Endothelial cell of umbilical vein (primary cell): ENCODE data around the gene CDK5. TPM values are rescaled to one million over a fixed set of nuclear protein-coding genes. Genes with fewer than 3 reads are reported as not detected.

Experiments
- BruUV-seq: library from RNA; stranded (reverse); fragments of 400-500 nt; replicated peaks from 2 replicates; lab custom pipeline; 2021; lab: Mats Ljungman, UMichigan
- CTCF ChIA-PET: fragments of 300-600, 350-600 bp; sonication (Branson Sonifier 250); formaldehyde crosslinking; loops from one replicate; lab custom pipeline; 2021; ENCODE audit warnings: antibody characterized with exemption, inconsistent platforms; lab: Charles Lee
- POLR2A ChIA-PET: fragments of 300-600, 350-600 bp; sonication (Branson Sonifier 250); formaldehyde crosslinking; loops from one replicate; lab custom pipeline; 2021; ENCODE audit warnings: antibody characterized with exemption, inconsistent platforms; lab: Charles Lee
- DNase-seq: peaks from one replicate; pipeline ENCODE4 v3.0.0-alpha.2; 2011; ENCODE audit warnings: low read depth, low spot score
- FAIRE-seq: peaks from 2 replicates; lab custom pipeline; 2011; peaks lifted over from hg19 to GRCh38; lab: Jason Lieb, UNC
- H2AFZ ChIP-seq: 2 replicates; pipeline ENCODE4 v1.6.0; 2012; ENCODE audit warnings: low read depth, low read length, control low read depth, inconsistent platforms
- H3K27ac ChIP-seq: 2 replicates; pipeline ENCODE4 v1.5.1; 2011; ENCODE audit warnings: low read depth, mild to moderate bottlenecking, control low read depth, low read length, moderate library complexity; ENCODE audit not compliant: insufficient read depth
- H3K27me3 ChIP-seq, 2 experiments: 2 replicates each; pipeline versions ENCODE4 v1.6.0 to v1.6.1; 2011; ENCODE audit warnings: low read length in 2 of 2, mixed read lengths in 1 of 2; ENCODE audit not compliant: control insufficient read depth in 2 of 2, insufficient read depth in 2 of 2
- H3K36me3 ChIP-seq, 2 experiments: 2 replicates in 1 of 2; 3 replicates in 1 of 2; pipeline ENCODE4 v1.5.1; 2011; ENCODE audit warnings: low read length in 2 of 2, mild to moderate bottlenecking in 1 of 2, moderate library complexity in 1 of 2; ENCODE audit not compliant: control insufficient read depth in 2 of 2, insufficient read depth in 2 of 2; ENCODE audit errors: extremely low read depth in 1 of 2
- H3K4me1 ChIP-seq: 3 replicates; pipeline ENCODE4 v1.5.1; 2011; ENCODE audit warnings: mild to moderate bottlenecking, low read length; ENCODE audit not compliant: control insufficient read depth, insufficient read depth; ENCODE audit errors: extremely low read depth
- H3K4me2 ChIP-seq: 2 replicates; pipeline ENCODE4 v1.6.1; 2011; ENCODE audit warnings: low read length, control low read depth, mixed read lengths; ENCODE audit not compliant: insufficient read depth
- H3K4me3 ChIP-seq, 3 experiments: fragments of 200-600 bp in 1 of 3; sonication (generic), shearing (Covaris generic) in 1 of 3; replicated peaks in 1 of 3; 2 replicates each; pipeline ENCODE4 v1.5.1; 2011 to 2016; ENCODE audit warnings: control low read depth in 3 of 3, low read length in 3 of 3, mild to moderate bottlenecking in 2 of 3, inconsistent platforms in 1 of 3, low read depth in 1 of 3, moderate library complexity in 1 of 3; ENCODE audit not compliant: insufficient read depth in 1 of 3
- H3K79me2 ChIP-seq: 2 replicates; pipeline ENCODE4 v1.6.0; 2012; ENCODE audit warnings: low read length, inconsistent platforms; ENCODE audit not compliant: control insufficient read depth, insufficient read depth
- H3K9ac ChIP-seq: replicated peaks from 2 replicates; pipeline ENCODE3; 2011; ENCODE audit warnings: low read length, control low read depth; ENCODE audit not compliant: insufficient read depth; ENCODE audit errors: extremely low read depth
- H3K9me1 ChIP-seq: replicated peaks from 3 replicates; pipeline ENCODE4 v1.6.0; 2011; ENCODE audit warnings: mild to moderate bottlenecking, low read length; ENCODE audit not compliant: control insufficient read depth, insufficient read depth; ENCODE audit errors: extremely low read depth
- H3K9me3 ChIP-seq: replicated peaks from 2 replicates; pipeline ENCODE4 v1.5.1; 2012; ENCODE audit warnings: low read length, inconsistent platforms; ENCODE audit not compliant: control insufficient read depth, insufficient read depth
- H4K20me1 ChIP-seq: replicated peaks from 2 replicates; pipeline ENCODE3; 2011; ENCODE audit warnings: mild to moderate bottlenecking, low read length; ENCODE audit not compliant: control insufficient read depth, insufficient read depth; ENCODE audit errors: extremely low read depth
- CTCF ChIP-seq, 2 donors: IDR thresholded peaks; 1 replicate in 1 of 2; 2 replicates in 1 of 2; pipeline ENCODE4 v1.5.1; 2011; ENCODE audit warnings: low read length in 2 of 2, mild to moderate bottlenecking in 2 of 2, moderate library complexity in 2 of 2, control low read depth in 1 of 2, inconsistent platforms in 1 of 2, low read depth in 1 of 2; ENCODE audit not compliant: insufficient read depth in 1 of 2; ENCODE audit errors: extremely low read depth in 1 of 2
- EZH2 ChIP-seq: IDR thresholded peaks from 2 replicates; pipeline ENCODE4 v1.6.1; 2012; ENCODE audit warnings: borderline replicate concordance, low read depth, mild to moderate bottlenecking, moderate library complexity, low read length, inconsistent platforms; ENCODE audit not compliant: severe bottlenecking
- GATA2 ChIP-seq: IDR thresholded peaks from 2 replicates; pipeline ENCODE4 v1.7.0; 2011; ENCODE audit warnings: low read depth, mild to moderate bottlenecking, moderate library complexity, mixed read lengths, low read length; ENCODE audit not compliant: insufficient read length, insufficient read depth
- MYC ChIP-seq: IDR thresholded peaks from one replicate; pipeline ENCODE4 v1.6.1; 2011; ENCODE audit warnings: mild to moderate bottlenecking, low read depth, low read length
- POLR2A ChIP-seq: IDR thresholded peaks from 2 replicates; pipeline ENCODE4 v1.6.1; 2012; ENCODE audit warnings: low read depth, mild to moderate bottlenecking, control low read depth, low read length
- POLR2AphosphoS5 ChIP-seq: IDR thresholded peaks from 2 replicates; pipeline ENCODE4 v1.6.1; 2012; ENCODE audit warnings: low read depth, mild to moderate bottlenecking, control low read depth, low read length, moderate library complexity; ENCODE audit not compliant: insufficient read depth
- dilution Hi-C: fragments of 300-500 bp; cut with MboI; formaldehyde crosslinking; loops from one replicate; pipeline ENCODE4 v1.15.0; 2019; ENCODE audit warnings: low sequenced_read_pairs; ENCODE audit not compliant: extremely low pct_ligation_motif_present
- intact Hi-C: fragments of 100-400 bp; cut with micrococcal nuclease; formaldehyde crosslinking; loops from one replicate; pipeline ENCODE4 v1.10.0; 2022
- polyA plus RNA-seq, 4 experiments: library from polyadenylated mRNA; depleted of rRNA in 3 of 4; stranded (reverse) in 3 of 4; unstranded in 1 of 4; fragments of >200 nt; gene quantifications; 2 replicates each; pipeline versions ENCODE4 v1.2.1 to v1.2.3, GENCODE V29; 2011 to 2012; ENCODE audit warnings: missing spikeins in 1 of 4
- total RNA-seq: library from RNA; stranded (reverse); gene quantifications from 2 replicates; pipeline ENCODE4 v1.2.3, GENCODE V29; 2021

CDK5 gene
- total and polyA plus RNA-seq, 2 donors (not counting 3 experiments of a cell fraction or from before 2014, with no cell fraction given), result 16.5 to 38.3 TPM

GRCh38 chr7:151076863-151077704 lies 19.4 kb upstream of the CDK5 start:
- Histone ChIP-seq H3K27me3 (no peaks in the 10 kb centered on the region), H3K9me1 (no peaks in the 10 kb centered on the region), H3K36me3 (peaks cover 2 to 25% of the 10 kb centered on the region in 2 experiments), H3K79me2 (peaks cover 21% of the 10 kb centered on the region), H2AFZ (no peak overlapping the region), H3K9me3 (no peaks in the 10 kb centered on the region), H3K4me3 (no peak overlapping the region), H3K4me2 (no peak overlapping the region), H3K27ac (no peak overlapping the region), H4K20me1 (no peaks in the 10 kb centered on the region), H3K9ac (no peak overlapping the region), H3K4me1 (peaks cover 22% of the 10 kb centered on the region)
- no TSS peak for BruUV-seq
- dilution Hi-C loops (no loop called here), intact Hi-C loops (no loop called here)
- ChIA-PET CTCF (interaction anchor here (0.7 to 3.0 kb wide), 9 partner anchors 8 to 179 kb away, joined by 3 to 12 read pairs (median 4); no protein-coding TSS in a partner anchor), POLR2A (no interaction called here)
- FAIRE-seq (no peak), DNase-seq (no peak)
- TF ChIP-seq CTCF (IDR thresholded peaks at IDR 0.05; ENCODE audit: extremely low read depth in 1 of 2, insufficient read depth in 1 of 2, low read depth in 1 of 2, low read length in 2 of 2), result peak; percentile 33 to 55
- TF ChIP-seq EZH2, result no peak

GRCh38 chr7:151075978-151076426 lies 18.3 kb upstream of the CDK5 start:
- intact Hi-C loops, result no loop called here
- Histone ChIP-seq H4K20me1 (no peaks in the 10 kb centered on the region), H3K9me3 (no peaks in the 10 kb centered on the region), H3K79me2 (peaks cover 18% of the 10 kb centered on the region), H3K4me2 (no peak overlapping the region), H3K9me1 (no peaks in the 10 kb centered on the region), H3K36me3 (peaks cover 2 to 35% of the 10 kb centered on the region in 2 experiments), H3K4me1 (peaks cover 12% of the 10 kb centered on the region), H3K27me3 (no peaks in the 10 kb centered on the region), H3K4me3 (no peak overlapping the region), H2AFZ (no peak overlapping the region), H3K9ac (no peak overlapping the region), H3K27ac (no peak overlapping the region)
- BruUV-seq, result TSS peak; percentile 57
- DNase-seq (no peak), FAIRE-seq (no peak)
- no peak for TF ChIP-seq GATA2
- TF ChIP-seq MYC, result no peak
- TF ChIP-seq POLR2AphosphoS5, result peak; percentile 38
- TF ChIP-seq POLR2A, result no peak
- TF ChIP-seq CTCF (IDR thresholded peaks at IDR 0.05; ENCODE audit: extremely low read depth in 1 of 2, insufficient read depth in 1 of 2, low read depth in 1 of 2, low read length in 2 of 2), result no peak
- dilution Hi-C loops, result no loop called here
- ChIA-PET POLR2A (no interaction called here), CTCF (interaction anchor here (0.9 to 3.0 kb wide), 5 partner anchors 9 to 35 kb away, joined by 3 to 12 read pairs (median 4); no protein-coding TSS in a partner anchor)
